IPS-18c (cell line): ENCODE data around the gene ZNRF1.
"Not testable (repeated sequence)": the region's sequence is repeated elsewhere in the genome, so short reads cannot be mapped to it uniquely, and the experiment has no call there.

Experiments
- H3K4me3 ChIP-seq: 2 replicates; pipeline ENCODE4 v1.7.0; 2013; ENCODE audit warnings: low read depth, mild to moderate bottlenecking, low read length, moderate library complexity; ENCODE audit not compliant: insufficient read depth
- H3K9me3 ChIP-seq: one replicate; pipeline ENCODE4 v1.6.1; 2013; ENCODE audit warnings: mild to moderate bottlenecking, low read length, moderate library complexity; ENCODE audit not compliant: control insufficient read depth, insufficient read depth

The ZNRF1 gene

GRCh38 chr16:75019007-75019406 is 20.2 kb downstream of the ZNRF1 start:
- H3K4me3 ChIP-seq = no peak overlapping the region
- peaks cover 4% of the 10 kb centered on the region for H3K9me3 ChIP-seq

- peaks cover 4% of the 10 kb centered on the region for H3K9me3 ChIP-seq
- H3K4me3 ChIP-seq = no peak overlapping the region
Measured at GRCh38 chr16:75019586-75019985, 20.8 kb downstream of the ZNRF1 start.

- Histone ChIP-seq H3K4me3 (no peak overlapping the region), H3K9me3 (peaks cover 4% of the 10 kb centered on the region)
Measured at GRCh38 chr16:75021410-75021809, 22.6 kb downstream of the ZNRF1 start.

GRCh38 chr16:75022567-75022966 is 23.7 kb downstream of the ZNRF1 start:
- Histone ChIP-seq H3K4me3 (no peak overlapping the region), H3K9me3 (peaks cover 4% of the 10 kb centered on the region)

GRCh38 chr16:75023009-75023408 is 24.2 kb downstream of the ZNRF1 start:
- Histone ChIP-seq H3K9me3 (peaks cover 4% of the 10 kb centered on the region), H3K4me3 (no peak overlapping the region)

GRCh38 chr16:75024182-75024581 is 25.4 kb downstream of the ZNRF1 start:
- H3K4me3 ChIP-seq = no peak overlapping the region
- peaks cover 4% of the 10 kb centered on the region for H3K9me3 ChIP-seq

GRCh38 chr16:75024594-75024993 is 25.8 kb downstream of the ZNRF1 start:
- Histone ChIP-seq H3K9me3 (peaks cover 4% of the 10 kb centered on the region), H3K4me3 (no peak overlapping the region)

- Histone ChIP-seq H3K4me3 (no peak overlapping the region), H3K9me3 (peaks cover 4% of the 10 kb centered on the region)
Measured at GRCh38 chr16:75025761-75026160, 26.9 kb downstream of the ZNRF1 start.

- not testable (repeated sequence) for H3K9me3 ChIP-seq, H3K4me3 ChIP-seq
Measured at GRCh38 chr16:75026239-75026891, 27.5 kb downstream of the ZNRF1 start.

GRCh38 chr16:75026892-75027391 is 28.1 kb downstream of the ZNRF1 start:
- peaks cover 2% of the 10 kb centered on the region for H3K9me3 ChIP-seq
- H3K4me3 ChIP-seq = no peak overlapping the region

GRCh38 chr16:75027520-75028300 is 28.9 kb downstream of the ZNRF1 start:
- peaks cover 2% of the 10 kb centered on the region for H3K9me3 ChIP-seq
- no peak overlapping the region for H3K4me3 ChIP-seq

- no peak overlapping the region for H3K4me3 ChIP-seq
- H3K9me3 ChIP-seq = peaks cover 2% of the 10 kb centered on the region
Measured at GRCh38 chr16:75028544-75029135, 29.8 kb downstream of the ZNRF1 start.

- Histone ChIP-seq H3K4me3 (no peak overlapping the region), H3K9me3 (peaks cover 2% of the 10 kb centered on the region)
Measured at GRCh38 chr16:75029854-75030253, 31.0 kb downstream of the ZNRF1 start.

- Histone ChIP-seq H3K9me3 (peaks cover 2% of the 10 kb centered on the region), H3K4me3 (no peak overlapping the region)
Measured at GRCh38 chr16:75032655-75033054, 33.8 kb downstream of the ZNRF1 start.

- Histone ChIP-seq H3K9me3 (no peaks in the 10 kb centered on the region), H3K4me3 (no peak overlapping the region)
Measured at GRCh38 chr16:75035410-75035968, 36.7 kb downstream of the ZNRF1 start.

GRCh38 chr16:75038036-75038858 is 39.4 kb downstream of the ZNRF1 start:
- Histone ChIP-seq H3K9me3 (no peaks in the 10 kb centered on the region), H3K4me3 (no peak overlapping the region)

- Histone ChIP-seq H3K9me3 (no peaks in the 10 kb centered on the region), H3K4me3 (no peak overlapping the region)
Measured at GRCh38 chr16:75039941-75040340, 41.1 kb downstream of the ZNRF1 start.
